Measurements from ENCODE around the gene PGAP3. TPM values are rescaled to one million over a fixed set of nuclear protein-coding genes. Genes with fewer than 3 reads are reported as not detected.

Gene PGAP3, protein sequence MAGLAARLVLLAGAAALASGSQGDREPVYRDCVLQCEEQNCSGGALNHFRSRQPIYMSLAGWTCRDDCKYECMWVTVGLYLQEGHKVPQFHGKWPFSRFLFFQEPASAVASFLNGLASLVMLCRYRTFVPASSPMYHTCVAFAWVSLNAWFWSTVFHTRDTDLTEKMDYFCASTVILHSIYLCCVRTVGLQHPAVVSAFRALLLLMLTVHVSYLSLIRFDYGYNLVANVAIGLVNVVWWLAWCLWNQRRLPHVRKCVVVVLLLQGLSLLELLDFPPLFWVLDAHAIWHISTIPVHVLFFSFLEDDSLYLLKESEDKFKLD
- total RNA-seq, result 10 to 100 TPM; 44.6 to 50.0 TPM

DNA sequence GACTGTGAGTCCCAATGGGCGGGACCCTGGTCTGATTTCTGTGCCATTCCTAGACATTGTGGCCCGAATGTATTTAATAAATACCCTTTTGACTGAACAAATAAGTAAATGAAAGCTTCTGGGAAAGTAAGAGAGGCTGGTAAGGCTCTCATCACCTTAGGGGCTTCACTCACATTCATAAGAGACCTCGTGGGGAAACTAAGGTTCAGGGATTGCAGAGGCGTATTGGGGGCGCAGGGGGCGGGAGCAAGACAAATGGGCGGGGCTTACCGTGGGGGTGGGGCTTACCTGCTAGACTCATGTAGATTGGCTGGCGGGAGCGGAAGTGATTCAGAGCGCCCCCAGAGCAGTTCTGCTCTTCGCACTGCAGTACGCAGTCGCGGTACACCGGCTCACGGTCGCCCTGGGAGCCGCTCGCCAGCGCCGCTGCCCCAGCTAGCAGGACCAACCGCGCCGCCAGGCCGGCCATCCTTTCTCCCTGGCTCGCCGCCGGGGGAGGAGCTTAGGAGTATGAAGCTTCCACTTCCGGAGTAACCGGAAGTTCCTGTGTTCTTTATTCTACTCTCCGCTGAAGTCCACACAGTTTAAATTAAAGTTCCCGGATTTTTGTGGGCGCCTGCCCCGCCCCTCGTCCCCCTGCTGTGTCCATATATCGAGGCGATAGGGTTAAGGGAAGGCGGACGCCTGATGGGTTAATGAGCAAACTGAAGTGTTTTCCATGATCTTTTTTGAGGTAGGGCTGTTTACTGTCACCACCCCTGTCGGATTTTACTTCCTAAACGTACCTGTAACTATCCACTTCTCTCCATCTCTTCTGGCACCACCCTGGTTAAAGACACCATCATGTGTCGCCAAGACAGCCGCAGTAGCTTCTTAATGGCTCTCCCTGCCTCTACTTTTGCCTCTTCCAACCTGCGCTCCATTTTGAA is at the start of gene PGAP3:
Gene PGAP3, minus strand, starts transcription at position 512 of the 929 bp plus-strand sequence. Its CDS starts 43 bp downstream, at position 469.
- TF ChIP-seq, protein P1, sequence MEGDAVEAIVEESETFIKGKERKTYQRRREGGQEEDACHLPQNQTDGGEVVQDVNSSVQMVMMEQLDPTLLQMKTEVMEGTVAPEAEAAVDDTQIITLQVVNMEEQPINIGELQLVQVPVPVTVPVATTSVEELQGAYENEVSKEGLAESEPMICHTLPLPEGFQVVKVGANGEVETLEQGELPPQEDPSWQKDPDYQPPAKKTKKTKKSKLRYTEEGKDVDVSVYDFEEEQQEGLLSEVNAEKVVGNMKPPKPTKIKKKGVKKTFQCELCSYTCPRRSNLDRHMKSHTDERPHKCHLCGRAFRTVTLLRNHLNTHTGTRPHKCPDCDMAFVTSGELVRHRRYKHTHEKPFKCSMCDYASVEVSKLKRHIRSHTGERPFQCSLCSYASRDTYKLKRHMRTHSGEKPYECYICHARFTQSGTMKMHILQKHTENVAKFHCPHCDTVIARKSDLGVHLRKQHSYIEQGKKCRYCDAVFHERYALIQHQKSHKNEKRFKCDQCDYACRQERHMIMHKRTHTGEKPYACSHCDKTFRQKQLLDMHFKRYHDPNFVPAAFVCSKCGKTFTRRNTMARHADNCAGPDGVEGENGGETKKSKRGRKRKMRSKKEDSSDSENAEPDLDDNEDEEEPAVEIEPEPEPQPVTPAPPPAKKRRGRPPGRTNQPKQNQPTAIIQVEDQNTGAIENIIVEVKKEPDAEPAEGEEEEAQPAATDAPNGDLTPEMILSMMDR (IDR thresholded peaks at IDR 0.05), result peak in 1 of 4 experiments; percentile 1
- TF ChIP-seq POLR2A (IDR thresholded peaks at IDR 0.05), result peak; percentile 54
- peak; percentile 92 for TF ChIP-seq POLR2AphosphoS5 (IDR thresholded peaks at IDR 0.05)
- Histone ChIP-seq H3K27me3 (replicated peaks; ENCODE audit: insufficient read depth) (no peaks in the 10 kb centered on the region), H3K9me3 (no peaks in the 10 kb centered on the region), H3K4me3 (peak within 1 kb of the TSS; percentile 62 to 72), H3K36me3 (no peaks in the 10 kb centered on the region), H3K27ac (peak within 1 kb of the TSS; percentile 87 to 93), H3K4me1 (replicated peaks) (peaks cover 7% of the 10 kb centered on the region)
- 2% methylated on average over 45 of the region's 45 CpGs for WGBS
- intact Hi-C loops (cut with DNase I), result no loop called here
- peak; percentile 77 for DNase-seq (ENCODE audit: low spot score)

DNA sequence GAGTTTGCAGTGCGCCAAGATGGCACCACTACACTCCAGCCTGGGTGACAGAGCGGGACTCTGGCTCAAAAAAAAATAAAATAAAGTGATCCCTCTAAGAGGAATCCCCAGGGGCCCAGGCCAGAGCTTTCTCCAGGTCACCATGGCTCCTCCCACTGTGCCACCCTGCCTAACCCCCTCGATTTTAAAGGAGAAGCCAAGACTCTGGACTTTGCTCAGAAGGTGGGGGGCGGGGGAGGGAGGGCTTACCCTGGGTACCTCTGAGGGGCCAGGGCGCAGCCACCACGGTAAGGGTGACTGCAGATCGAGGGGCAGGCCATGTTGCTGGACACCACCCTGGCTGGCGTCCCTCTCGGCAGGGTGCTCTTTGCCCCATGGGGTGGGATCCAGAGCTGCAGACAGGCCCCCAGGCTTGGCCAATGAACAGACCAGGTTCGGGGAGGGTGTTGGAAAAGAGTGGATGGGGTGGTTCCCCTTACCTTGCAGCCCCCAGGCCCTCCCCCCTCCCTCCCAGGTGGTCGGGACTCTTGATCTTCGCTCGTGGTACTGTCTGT is 49.4 kb upstream of the PGAP3 start:
- peak overlapping the region; percentile 41 to 53 for H3K4me3 ChIP-seq

DNA sequence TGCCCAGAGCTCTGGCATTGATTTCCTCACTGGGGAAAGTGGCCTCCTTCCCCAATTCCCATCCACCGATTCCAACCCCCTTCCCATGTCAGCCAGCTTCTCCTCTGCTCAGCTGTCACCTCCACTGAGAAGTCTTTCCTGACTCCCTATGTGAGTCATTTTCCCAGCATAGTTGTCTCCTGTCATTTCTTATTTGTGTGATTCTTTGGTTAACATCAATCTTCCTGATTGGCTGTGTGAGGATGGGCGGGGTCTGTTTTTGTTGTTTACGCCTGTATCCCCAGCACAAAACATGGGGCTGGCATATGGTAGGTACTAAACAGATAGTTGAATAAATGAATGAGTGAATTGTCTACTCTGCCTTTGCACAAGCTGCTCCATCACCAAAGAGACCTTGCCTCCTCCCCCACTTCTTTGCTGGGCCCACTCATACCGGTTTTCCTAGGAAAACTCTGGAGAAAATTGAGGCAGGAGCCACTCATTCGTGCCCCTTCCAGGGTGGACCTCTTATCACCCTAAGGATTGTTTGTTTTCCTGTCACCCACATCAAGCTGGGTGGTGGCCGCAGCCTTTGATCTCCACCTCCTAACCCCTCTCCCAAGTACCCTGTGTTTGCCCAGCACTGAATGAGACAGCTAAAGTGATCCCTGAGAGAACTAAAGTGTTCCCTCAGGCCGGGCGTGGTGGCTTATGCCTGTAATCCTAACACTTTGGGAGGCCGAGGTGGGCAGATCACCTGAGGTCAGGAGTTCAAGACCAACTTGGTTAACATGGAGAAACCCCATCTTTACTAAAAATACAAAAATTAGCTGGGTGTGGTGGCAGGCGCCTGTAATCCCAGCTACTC is 48.7 kb upstream of the PGAP3 start:
- DNase-seq (ENCODE audit: low spot score), result no peak
- intact Hi-C loops (cut with DNase I), result no loop called here
- Histone ChIP-seq H3K9me3 (no peaks in the 10 kb centered on the region), H3K27ac (peak overlapping the region; percentile 91 to 96), H3K4me1 (replicated peaks) (peaks cover 8% of the 10 kb centered on the region), H3K36me3 (no peaks in the 10 kb centered on the region), H3K4me3 (no peak overlapping the region), H3K27me3 (replicated peaks; ENCODE audit: insufficient read depth) (no peaks in the 10 kb centered on the region)
- TF ChIP-seq POLR2A (IDR thresholded peaks at IDR 0.05) (no peak), POLR2AphosphoS5 (IDR thresholded peaks at IDR 0.05) (no peak)
- TF ChIP-seq, protein P1 (IDR thresholded peaks at IDR 0.05), result no peak
- WGBS, result 73% methylated on average over 10 of the region's 10 CpGs

More for the DNA sequence above, 49.4 kb upstream of the PGAP3 start:
- TF ChIP-seq POLR2AphosphoS5 (IDR thresholded peaks at IDR 0.05), result no peak
- TF ChIP-seq, protein P1 (IDR thresholded peaks at IDR 0.05), result no peak
- no peak for TF ChIP-seq POLR2A (IDR thresholded peaks at IDR 0.05)
- Histone ChIP-seq H3K4me1 (replicated peaks) (peaks cover 8% of the 10 kb centered on the region), H3K27me3 (replicated peaks; ENCODE audit: insufficient read depth) (no peaks in the 10 kb centered on the region), H3K27ac (peak overlapping the region; percentile 91 to 96), H3K36me3 (no peaks in the 10 kb centered on the region), H3K9me3 (no peaks in the 10 kb centered on the region)
- no peak for DNase-seq (ENCODE audit: low spot score)
- WGBS, result 34% methylated on average over 13 of the region's 13 CpGs
- intact Hi-C loops (cut with DNase I), result no loop called here

DNA sequence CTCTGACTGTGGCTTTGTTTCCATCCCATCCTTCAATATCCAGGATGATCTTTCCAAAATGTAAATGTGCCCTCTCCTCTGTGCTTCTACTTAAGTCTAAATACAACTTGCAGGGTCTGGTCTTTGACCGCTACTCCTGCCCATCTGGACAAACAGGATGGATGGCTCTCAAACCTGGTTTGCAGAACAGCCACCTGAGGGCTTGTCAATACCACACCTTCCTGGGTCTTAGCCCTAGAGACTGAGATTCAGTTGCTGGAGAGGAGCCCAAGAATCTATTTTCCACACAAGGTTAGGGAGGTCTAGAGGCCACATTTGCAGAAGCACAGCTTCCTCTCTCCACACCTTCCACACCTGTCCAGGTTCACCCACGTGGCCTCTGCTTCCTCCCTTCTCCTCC is 48.0 kb upstream of the PGAP3 start:
- intact Hi-C loops (cut with DNase I), result no loop called here
- H3K36me3 ChIP-seq, result no peaks in the 10 kb centered on the region

More for the DNA sequence above, 48.0 kb upstream of the PGAP3 start:
- peaks cover 8% of the 10 kb centered on the region for H3K4me1 ChIP-seq (replicated peaks)
- no peaks in the 10 kb centered on the region for H3K9me3 ChIP-seq
- no peak for TF ChIP-seq POLR2A (IDR thresholded peaks at IDR 0.05)
- TF ChIP-seq, protein P1 (IDR thresholded peaks at IDR 0.05), result no peak
- no peak for TF ChIP-seq POLR2AphosphoS5 (IDR thresholded peaks at IDR 0.05)
- no peak overlapping the region for H3K4me3 ChIP-seq
- H3K27ac ChIP-seq, result no peak overlapping the region
- 55% methylated on average over 2 of the region's 2 CpGs for WGBS
- H3K27me3 ChIP-seq (replicated peaks; ENCODE audit: insufficient read depth), result no peaks in the 10 kb centered on the region
- no peak for DNase-seq (ENCODE audit: low spot score)
